Chondrocyte (in vitro differentiated cells): ENCODE measurements around the gene SPO11. TPM values are rescaled to one million over a fixed set of nuclear protein-coding genes. Genes with fewer than 3 reads are reported as not detected.

Experiments used
- DNase-seq: peaks from one replicate; pipeline ENCODE4 v3.0.0; 2021; ENCODE audit warnings: mixed read lengths, low spot score
- H3K27ac Mint-ChIP-seq: one replicate; pipeline ENCODE4 v1.8.0; 2021; ENCODE audit warnings: mild to moderate bottlenecking, moderate library complexity, mixed read lengths; ENCODE audit not compliant: unreplicated experiment
- H3K27me3 Mint-ChIP-seq: 2 replicates; pipeline ENCODE4 v1.8.0; 2021; ENCODE audit warnings: low read depth, mixed read lengths
- H3K36me3 Mint-ChIP-seq: 2 replicates; pipeline ENCODE4 v1.8.0; 2021; ENCODE audit warnings: low read depth, mixed read lengths
- H3K4me1 Mint-ChIP-seq: 2 replicates; pipeline ENCODE4 v1.8.0; 2021; ENCODE audit warnings: low read depth, mild to moderate bottlenecking, mixed read lengths
- H3K4me3 Mint-ChIP-seq: one replicate; pipeline ENCODE4 v1.8.0; 2021; ENCODE audit warnings: mild to moderate bottlenecking, moderate library complexity, mixed read lengths; ENCODE audit not compliant: unreplicated experiment
- H3K9me3 Mint-ChIP-seq: 2 replicates; pipeline ENCODE4 v1.8.0; 2021; ENCODE audit warnings: low read depth, mixed read lengths
- CTCF ChIP-seq: fragments of 200-600 bp; sonication (generic); IDR thresholded peaks from 2 replicates; pipeline ENCODE4 v1.5.0; 2021; ENCODE audit warnings: antibody characterized with exemption, mild to moderate bottlenecking, moderate library complexity
- total RNA-seq: library from RNA; stranded (reverse); gene quantifications from 3 replicates; pipeline ENCODE4 v1.2.1, GENCODE V29; 2021

The SPO11 gene
- total RNA-seq, 1 donor from 2014 or later: not detected

GRCh38 chr20:57326667-57327455 lies 2.7 kb upstream of the SPO11 start:
- DNase-seq: no peak
- H3K27me3 Mint-ChIP-seq: peaks cover 54% of the 10 kb centered on the region

GRCh38 chr20:57327820-57328219 lies 1.8 kb upstream of the SPO11 start:
- Mint-ChIP-seq H3K4me3 (no peak overlapping the region), H3K27me3 (peaks cover 55% of the 10 kb centered on the region), H3K36me3 (peaks cover 1% of the 10 kb centered on the region), H3K4me1 (peaks cover 4% of the 10 kb centered on the region), H3K27ac (no peak overlapping the region), H3K9me3 (no peaks in the 10 kb centered on the region)
- DNase-seq: no peak
- no peak for TF ChIP-seq CTCF

More at GRCh38 chr20:57326667-57327455, 2.7 kb upstream of the SPO11 start:
- H3K4me1 Mint-ChIP-seq: peaks cover 8% of the 10 kb centered on the region
- peaks cover 1% of the 10 kb centered on the region for H3K36me3 Mint-ChIP-seq
- no peak overlapping the region for H3K27ac Mint-ChIP-seq
- H3K9me3 Mint-ChIP-seq: no peaks in the 10 kb centered on the region
- no peak overlapping the region for H3K4me3 Mint-ChIP-seq
- TF ChIP-seq CTCF: no peak

GRCh38 chr20:57330998-57331397 lies 1.4 kb downstream of the SPO11 start:
- peaks cover 43% of the 10 kb centered on the region for H3K27me3 Mint-ChIP-seq

GRCh38 chr20:57332105-57333089 lies 2.8 kb downstream of the SPO11 start:
- no peak overlapping the region for H3K27ac Mint-ChIP-seq
- peak; percentile 36 for TF ChIP-seq CTCF

More at GRCh38 chr20:57330998-57331397, 1.4 kb downstream of the SPO11 start:
- Mint-ChIP-seq H3K27ac (no peak overlapping the region), H3K4me1 (no peaks in the 10 kb centered on the region), H3K36me3 (peaks cover 1% of the 10 kb centered on the region), H3K4me3 (no peak overlapping the region), H3K9me3 (no peaks in the 10 kb centered on the region)
- no peak for TF ChIP-seq CTCF
- no peak for DNase-seq

GRCh38 chr20:57335392-57335791 lies 5.8 kb downstream of the SPO11 start:
- Mint-ChIP-seq H3K27me3 (peaks cover 30% of the 10 kb centered on the region), H3K27ac (no peak overlapping the region), H3K9me3 (no peaks in the 10 kb centered on the region), H3K36me3 (no peaks in the 10 kb centered on the region), H3K4me1 (no peaks in the 10 kb centered on the region), H3K4me3 (no peak overlapping the region)
- no peak for DNase-seq
- peak; percentile 63 for TF ChIP-seq CTCF

More at GRCh38 chr20:57332105-57333089, 2.8 kb downstream of the SPO11 start:
- DNase-seq: no peak
- H3K27me3 Mint-ChIP-seq: peaks cover 39% of the 10 kb centered on the region
- H3K36me3 Mint-ChIP-seq: no peaks in the 10 kb centered on the region
- H3K9me3 Mint-ChIP-seq: no peaks in the 10 kb centered on the region
- no peak overlapping the region for H3K4me3 Mint-ChIP-seq
- H3K4me1 Mint-ChIP-seq: no peaks in the 10 kb centered on the region
